Endothelial cell of umbilical vein (primary cell): ENCODE measurements around the gene RIOX2. TPM values are rescaled to one million over a fixed set of nuclear protein-coding genes. Genes with fewer than 3 reads are reported as not detected.

Experiments used
- BruUV-seq: library from RNA; stranded (reverse); fragments of 400-500 nt; replicated peaks from 2 replicates; lab custom pipeline; 2021; lab: Mats Ljungman, UMichigan
- CTCF ChIA-PET: fragments of 300-600, 350-600 bp; sonication (Branson Sonifier 250); formaldehyde crosslinking; loops from one replicate; lab custom pipeline; 2021; ENCODE audit warnings: antibody characterized with exemption, inconsistent platforms; lab: Charles Lee
- POLR2A ChIA-PET: fragments of 300-600, 350-600 bp; sonication (Branson Sonifier 250); formaldehyde crosslinking; loops from one replicate; lab custom pipeline; 2021; ENCODE audit warnings: antibody characterized with exemption, inconsistent platforms; lab: Charles Lee
- DNase-seq: peaks from one replicate; pipeline ENCODE4 v3.0.0-alpha.2; 2011; ENCODE audit warnings: low read depth, low spot score
- FAIRE-seq: peaks from 2 replicates; lab custom pipeline; 2011; peaks lifted over from hg19 to GRCh38; lab: Jason Lieb, UNC
- H2AFZ ChIP-seq: 2 replicates; pipeline ENCODE4 v1.6.0; 2012; ENCODE audit warnings: low read depth, low read length, control low read depth, inconsistent platforms
- H3K27ac ChIP-seq: 2 replicates; pipeline ENCODE4 v1.5.1; 2011; ENCODE audit warnings: low read depth, mild to moderate bottlenecking, control low read depth, low read length, moderate library complexity; ENCODE audit not compliant: insufficient read depth
- H3K27me3 ChIP-seq, 2 experiments: 2 replicates each; pipeline versions ENCODE4 v1.6.0 to v1.6.1; 2011; ENCODE audit warnings: low read length in 2 of 2, mixed read lengths in 1 of 2; ENCODE audit not compliant: control insufficient read depth in 2 of 2, insufficient read depth in 2 of 2
- H3K36me3 ChIP-seq, 2 experiments: 2 replicates in 1 of 2; 3 replicates in 1 of 2; pipeline ENCODE4 v1.5.1; 2011; ENCODE audit warnings: low read length in 2 of 2, mild to moderate bottlenecking in 1 of 2, moderate library complexity in 1 of 2; ENCODE audit not compliant: control insufficient read depth in 2 of 2, insufficient read depth in 2 of 2; ENCODE audit errors: extremely low read depth in 1 of 2
- H3K4me1 ChIP-seq: 3 replicates; pipeline ENCODE4 v1.5.1; 2011; ENCODE audit warnings: mild to moderate bottlenecking, low read length; ENCODE audit not compliant: control insufficient read depth, insufficient read depth; ENCODE audit errors: extremely low read depth
- H3K4me2 ChIP-seq: 2 replicates; pipeline ENCODE4 v1.6.1; 2011; ENCODE audit warnings: low read length, control low read depth, mixed read lengths; ENCODE audit not compliant: insufficient read depth
- H3K4me3 ChIP-seq, 3 experiments: fragments of 200-600 bp in 1 of 3; sonication (generic), shearing (Covaris generic) in 1 of 3; replicated peaks in 1 of 3; 2 replicates each; pipeline ENCODE4 v1.5.1; 2011 to 2016; ENCODE audit warnings: control low read depth in 3 of 3, low read length in 3 of 3, mild to moderate bottlenecking in 2 of 3, inconsistent platforms in 1 of 3, low read depth in 1 of 3, moderate library complexity in 1 of 3; ENCODE audit not compliant: insufficient read depth in 1 of 3
- H3K79me2 ChIP-seq: 2 replicates; pipeline ENCODE4 v1.6.0; 2012; ENCODE audit warnings: low read length, inconsistent platforms; ENCODE audit not compliant: control insufficient read depth, insufficient read depth
- H3K9ac ChIP-seq: replicated peaks from 2 replicates; pipeline ENCODE3; 2011; ENCODE audit warnings: low read length, control low read depth; ENCODE audit not compliant: insufficient read depth; ENCODE audit errors: extremely low read depth
- H3K9me1 ChIP-seq: replicated peaks from 3 replicates; pipeline ENCODE4 v1.6.0; 2011; ENCODE audit warnings: mild to moderate bottlenecking, low read length; ENCODE audit not compliant: control insufficient read depth, insufficient read depth; ENCODE audit errors: extremely low read depth
- H3K9me3 ChIP-seq: replicated peaks from 2 replicates; pipeline ENCODE4 v1.5.1; 2012; ENCODE audit warnings: low read length, inconsistent platforms; ENCODE audit not compliant: control insufficient read depth, insufficient read depth
- H4K20me1 ChIP-seq: replicated peaks from 2 replicates; pipeline ENCODE3; 2011; ENCODE audit warnings: mild to moderate bottlenecking, low read length; ENCODE audit not compliant: control insufficient read depth, insufficient read depth; ENCODE audit errors: extremely low read depth
- CTCF ChIP-seq, 2 donors: IDR thresholded peaks; 1 replicate in 1 of 2; 2 replicates in 1 of 2; pipeline ENCODE4 v1.5.1; 2011; ENCODE audit warnings: low read length in 2 of 2, mild to moderate bottlenecking in 2 of 2, moderate library complexity in 2 of 2, control low read depth in 1 of 2, inconsistent platforms in 1 of 2, low read depth in 1 of 2; ENCODE audit not compliant: insufficient read depth in 1 of 2; ENCODE audit errors: extremely low read depth in 1 of 2
- EZH2 ChIP-seq: IDR thresholded peaks from 2 replicates; pipeline ENCODE4 v1.6.1; 2012; ENCODE audit warnings: borderline replicate concordance, low read depth, mild to moderate bottlenecking, moderate library complexity, low read length, inconsistent platforms; ENCODE audit not compliant: severe bottlenecking
- FOS ChIP-seq: IDR thresholded peaks from 2 replicates; pipeline ENCODE4 v1.6.1; 2011; ENCODE audit warnings: mild to moderate bottlenecking, low read length, moderate library complexity, borderline replicate concordance; ENCODE audit not compliant: insufficient read depth
- GATA2 ChIP-seq: IDR thresholded peaks from 2 replicates; pipeline ENCODE4 v1.7.0; 2011; ENCODE audit warnings: low read depth, mild to moderate bottlenecking, moderate library complexity, mixed read lengths, low read length; ENCODE audit not compliant: insufficient read length, insufficient read depth
- JUN ChIP-seq: IDR thresholded peaks from 2 replicates; pipeline ENCODE4 v1.6.1; 2011; ENCODE audit warnings: borderline replicate concordance, low read depth; ENCODE audit not compliant: insufficient read length, insufficient read depth
- MAX ChIP-seq: IDR thresholded peaks from 2 replicates; pipeline ENCODE4 v1.6.1; 2011; ENCODE audit not compliant: insufficient read depth, insufficient read length
- MYC ChIP-seq: IDR thresholded peaks from one replicate; pipeline ENCODE4 v1.6.1; 2011; ENCODE audit warnings: mild to moderate bottlenecking, low read depth, low read length
- POLR2A ChIP-seq: IDR thresholded peaks from 2 replicates; pipeline ENCODE4 v1.6.1; 2012; ENCODE audit warnings: low read depth, mild to moderate bottlenecking, control low read depth, low read length
- dilution Hi-C: fragments of 300-500 bp; cut with MboI; formaldehyde crosslinking; loops from one replicate; pipeline ENCODE4 v1.15.0; 2019; ENCODE audit warnings: low sequenced_read_pairs; ENCODE audit not compliant: extremely low pct_ligation_motif_present
- intact Hi-C: fragments of 100-400 bp; cut with micrococcal nuclease; formaldehyde crosslinking; loops from one replicate; pipeline ENCODE4 v1.10.0; 2022
- polyA plus RNA-seq, 4 experiments: library from polyadenylated mRNA; depleted of rRNA in 3 of 4; stranded (reverse) in 3 of 4; unstranded in 1 of 4; fragments of >200 nt; gene quantifications; 2 replicates each; pipeline versions ENCODE4 v1.2.1 to v1.2.3, GENCODE V29; 2011 to 2012; ENCODE audit warnings: missing spikeins in 1 of 4
- total RNA-seq: library from RNA; stranded (reverse); gene quantifications from 2 replicates; pipeline ENCODE4 v1.2.3, GENCODE V29; 2021

Gene RIOX2
- total and polyA plus RNA-seq, 2 donors (not counting 3 experiments of a cell fraction or from before 2014, with no cell fraction given): 14.5 to 30.5 TPM

GRCh38 chr3:97960993-97961766 is 11.1 kb downstream of the RIOX2 start:
- POLR2A ChIA-PET: no interaction called here
- no peak overlapping the region for H2AFZ ChIP-seq
- dilution Hi-C loops (no loop called here), intact Hi-C loops (no loop called here)
- DNase-seq (no peak), FAIRE-seq (no peak)
- no peak overlapping the region for H3K4me3 ChIP-seq
- no peaks in the 10 kb centered on the region for H3K9me3 ChIP-seq
- no peaks in the 10 kb centered on the region for H3K4me1 ChIP-seq
- no peak overlapping the region for H3K9ac ChIP-seq
- no peaks in the 10 kb centered on the region for H3K27me3 ChIP-seq
- no peaks in the 10 kb centered on the region for H3K9me1 ChIP-seq
- H3K4me2 ChIP-seq: no peak overlapping the region
- CTCF ChIA-PET: no interaction called here
- H3K27ac ChIP-seq: no peak overlapping the region
- no peak for TF ChIP-seq FOS
- TF ChIP-seq EZH2: no peak
- no peak for TF ChIP-seq CTCF (IDR thresholded peaks at IDR 0.05; ENCODE audit: extremely low read depth in 1 of 2, insufficient read depth in 1 of 2, low read depth in 1 of 2, low read length in 2 of 2)
- TF ChIP-seq MYC: no peak
- TF ChIP-seq MAX: no peak
- TF ChIP-seq GATA2: no peak
- TF ChIP-seq JUN: no peak
- no peak for TF ChIP-seq POLR2A
- BruUV-seq: no TSS peak
- H3K36me3 ChIP-seq: peaks cover 4 to 6% of the 10 kb centered on the region in 2 experiments
- H4K20me1 ChIP-seq: no peaks in the 10 kb centered on the region
- H3K79me2 ChIP-seq: peaks cover 26% of the 10 kb centered on the region
